NCI-H510A (cell line): Measurements from ENCODE around the gene EML1.
"Not testable (repeated sequence)": the region's sequence is repeated elsewhere in the genome, so short reads cannot be mapped to it uniquely, and the experiment has no call there.

Source experiments
- DNase-seq: peaks from one replicate; lab custom pipeline; 2025; lab: John Stamatoyannopoulos, UW

Gene EML1

GRCh38 chr14:99937475-99938244 lies 144.4 kb downstream of the EML1 start:
- no peak for DNase-seq

- no peak for DNase-seq
Observed at GRCh38 chr14:99938376-99938775, 145.2 kb downstream of the EML1 start.

- DNase-seq: no peak
Observed at GRCh38 chr14:99938896-99939295, 145.7 kb downstream of the EML1 start.

DNA sequence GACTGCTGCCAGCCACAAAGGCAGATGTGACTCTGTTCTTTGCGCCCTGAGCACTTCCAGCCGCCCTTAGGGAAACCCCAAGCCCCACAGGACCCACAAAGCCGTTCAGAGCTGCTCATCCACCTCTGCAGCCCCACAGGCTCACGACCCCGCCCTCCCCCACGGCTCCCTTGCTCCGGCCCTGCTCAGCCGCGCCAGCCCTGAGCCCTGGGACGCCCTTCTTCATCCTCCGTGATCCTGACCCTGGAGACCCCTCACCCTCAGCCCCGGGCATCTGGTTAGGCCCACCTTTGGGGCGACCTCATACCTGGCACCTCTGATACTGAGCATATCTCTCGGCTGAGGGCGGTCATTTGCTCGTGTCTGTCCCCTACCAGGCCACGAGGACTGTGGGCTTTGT lies 146.2 kb downstream of the EML1 start:
- no peak for DNase-seq

GRCh38 chr14:99940064-99940463 lies 146.9 kb downstream of the EML1 start:
- no peak for DNase-seq

DNA sequence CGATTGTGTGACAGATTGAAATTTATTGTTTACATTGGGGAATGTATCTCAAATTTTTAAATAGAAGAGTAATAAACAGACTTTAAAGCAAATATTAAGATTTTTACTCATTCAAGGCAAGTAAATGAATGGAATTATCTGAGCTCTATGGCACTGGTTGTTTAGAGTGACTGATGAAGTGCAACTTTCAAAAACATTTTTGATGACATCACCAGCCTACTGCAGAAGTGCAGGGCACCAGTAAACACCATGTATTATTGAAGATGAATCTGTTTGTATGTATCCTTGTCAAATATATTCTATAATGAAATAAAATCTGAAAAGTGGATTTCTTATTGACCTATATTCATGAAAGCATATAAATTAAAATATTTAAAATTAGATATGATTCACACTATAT lies 148.0 kb downstream of the EML1 start:
- no peak for DNase-seq

- no peak for DNase-seq
Observed at GRCh38 chr14:99943620-99944019, 150.4 kb downstream of the EML1 start.

GRCh38 chr14:99944241-99944651 lies 151.0 kb downstream of the EML1 start:
- no peak for DNase-seq

- no peak for DNase-seq
Observed at GRCh38 chr14:99945732-99946651, 152.8 kb downstream of the EML1 start.

GRCh38 chr14:99946652-99947489 lies 153.7 kb downstream of the EML1 start:
- no peak for DNase-seq

GRCh38 chr14:99947695-99948094 lies 154.5 kb downstream of the EML1 start:
- DNase-seq: no peak

DNA sequence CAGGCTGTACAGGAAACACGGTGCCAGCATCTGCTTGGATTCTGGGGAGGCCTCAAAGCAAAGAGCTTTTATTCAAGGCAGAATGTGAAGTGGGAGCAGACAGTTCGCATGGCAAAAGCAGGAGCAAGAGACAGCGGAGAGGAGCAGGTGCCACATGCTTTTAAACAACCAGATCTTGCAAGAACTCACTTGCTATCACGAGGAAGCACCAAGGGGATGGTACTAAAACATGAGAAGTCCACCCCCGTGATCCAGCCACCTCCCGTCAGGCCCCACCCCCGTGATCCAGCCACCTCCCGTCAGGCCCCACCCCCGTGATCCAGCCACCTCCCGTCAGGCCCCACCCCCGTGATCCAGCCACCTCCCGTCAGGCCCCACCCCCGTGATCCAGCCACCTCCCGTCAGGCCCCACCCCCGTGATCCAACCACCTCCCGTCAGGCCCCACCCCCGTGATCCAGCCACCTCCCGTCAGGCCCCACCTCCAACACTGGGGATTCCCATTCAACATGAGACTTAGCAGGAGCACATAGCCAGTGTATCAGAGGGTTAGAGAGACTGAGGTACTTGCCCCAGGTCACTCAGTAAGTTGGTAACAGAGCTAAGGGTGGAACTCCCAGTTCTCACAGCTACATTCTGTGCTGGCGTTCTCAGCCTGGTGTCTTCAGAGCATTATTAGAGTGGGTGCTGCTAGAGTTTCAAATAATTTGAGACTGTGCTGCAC lies 156.0 kb downstream of the EML1 start:
- not testable (repeated sequence) for DNase-seq

DNA sequence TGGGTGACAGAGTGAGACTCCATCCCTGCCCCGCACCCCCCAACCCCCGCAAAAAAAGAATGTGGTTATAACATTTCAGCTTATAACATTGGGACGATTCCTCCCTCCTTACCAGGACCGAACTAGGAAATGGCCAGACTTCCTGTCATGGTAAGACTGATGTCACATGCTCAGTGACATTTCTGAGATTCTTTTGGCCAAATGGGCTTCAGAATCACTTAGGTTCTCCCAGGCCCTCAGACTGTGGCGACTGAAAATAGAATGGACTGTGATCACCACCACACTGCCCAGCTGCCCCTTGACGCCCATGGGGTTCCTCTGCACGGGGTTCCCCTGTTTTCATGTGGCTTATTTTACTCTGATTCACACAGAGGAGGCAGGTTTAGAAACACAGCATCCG lies 157.0 kb downstream of the EML1 start:
- no peak for DNase-seq

DNA sequence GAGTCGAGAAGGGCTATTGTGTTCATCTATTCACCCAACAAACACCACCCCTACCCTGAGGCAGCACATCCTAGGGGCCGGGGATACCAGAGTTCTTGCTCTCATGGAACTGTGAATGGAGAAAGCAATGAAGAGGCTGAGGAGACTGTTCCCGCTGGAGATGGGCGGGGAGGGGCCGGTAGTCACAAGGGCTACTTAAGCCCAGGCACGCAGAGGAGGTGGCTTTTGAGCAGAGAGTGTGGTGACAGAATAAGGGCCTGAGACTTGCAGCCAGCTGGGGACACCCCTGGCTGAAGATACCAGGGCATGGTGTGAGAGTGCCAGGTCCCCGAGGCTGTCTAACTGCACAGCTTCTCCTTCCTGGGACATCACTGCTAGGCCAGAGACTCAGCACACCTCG lies 157.9 kb downstream of the EML1 start:
- DNase-seq: no peak

DNA sequence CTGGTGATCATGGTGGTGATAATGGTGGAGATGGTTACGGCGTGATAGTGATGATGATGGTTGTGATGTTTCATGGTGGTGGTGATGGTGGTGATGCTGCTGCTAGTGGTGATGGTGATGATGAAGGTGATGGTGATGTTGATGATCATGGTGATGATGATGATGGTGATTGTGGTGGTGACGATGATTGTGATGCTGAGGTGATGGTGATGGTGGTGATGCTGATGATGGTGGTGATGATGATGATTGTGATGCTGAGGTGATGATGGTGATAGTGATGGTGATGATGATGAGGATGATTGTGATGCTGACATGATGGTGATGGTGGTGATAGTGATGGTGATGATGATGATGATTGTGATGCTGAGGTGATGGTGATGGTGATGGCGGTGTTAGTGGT lies 158.8 kb downstream of the EML1 start:
- DNase-seq: no peak

DNA sequence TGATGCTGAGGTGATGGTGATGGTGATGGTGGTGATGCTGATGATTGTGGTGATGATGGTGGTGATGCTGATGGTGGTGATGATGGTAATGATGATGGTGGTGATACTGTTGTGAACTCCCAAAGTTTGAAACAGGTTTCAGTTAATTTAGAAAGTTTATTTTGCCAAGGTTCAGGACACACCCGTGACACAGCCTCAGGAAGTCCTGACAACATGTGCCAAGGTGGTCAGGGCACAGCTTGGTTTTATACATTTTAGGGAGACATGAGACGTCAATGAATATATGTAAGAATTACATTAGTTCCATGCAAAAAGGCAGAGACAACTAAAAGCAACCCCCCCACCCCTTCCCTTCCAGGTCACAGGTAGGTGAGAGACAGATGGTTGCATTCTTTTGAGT lies 159.2 kb downstream of the EML1 start:
- no peak for DNase-seq

DNA sequence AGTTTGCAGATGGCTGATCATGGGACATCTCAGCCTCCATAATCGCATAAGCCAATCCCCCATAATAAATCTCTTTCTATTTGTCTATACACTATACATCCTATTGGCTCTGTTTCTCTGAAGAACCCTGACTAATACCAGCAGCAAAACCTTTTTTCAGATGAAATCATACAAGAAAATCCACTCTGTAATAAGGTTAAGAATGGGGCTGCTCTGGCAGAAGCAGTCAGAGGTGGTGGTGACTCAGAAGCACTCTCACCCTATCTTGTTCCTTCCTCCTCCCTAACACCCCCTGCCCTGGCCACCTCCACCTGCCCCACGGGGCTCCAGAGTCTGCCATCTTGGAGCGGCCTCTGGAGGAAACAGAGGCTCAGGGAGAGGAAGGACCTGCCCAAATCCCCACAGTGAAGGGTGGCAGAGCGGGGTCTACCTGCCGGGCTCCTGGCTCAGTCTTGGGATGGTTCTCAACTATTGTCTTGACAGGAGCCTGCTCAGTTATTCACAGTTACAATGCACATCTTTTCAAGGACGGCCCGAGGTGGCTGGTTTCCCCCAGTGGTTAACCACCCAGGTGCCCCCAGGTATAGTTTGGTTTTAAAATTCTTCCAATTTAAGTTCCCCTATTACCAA lies 162.7 kb downstream of the EML1 start:
- DNase-seq: no peak

DNA sequence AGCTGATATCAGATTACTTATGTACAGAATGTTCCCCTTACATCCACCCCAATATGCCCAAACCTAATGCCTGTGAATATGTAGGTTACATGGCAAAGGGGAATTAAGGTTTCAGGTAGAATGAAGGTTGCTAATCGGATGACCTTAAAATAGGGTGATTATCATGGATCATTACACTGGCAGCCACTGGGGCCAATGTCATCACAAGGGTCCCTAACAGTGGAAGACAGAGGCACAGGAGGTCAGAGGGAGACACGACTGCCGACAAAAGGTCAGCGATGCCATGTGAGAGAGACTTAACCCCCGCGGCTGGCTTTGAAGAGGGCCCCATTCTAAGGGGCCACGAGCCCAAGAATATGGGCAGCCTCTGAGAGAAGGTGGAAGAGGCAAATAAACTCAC lies 165.2 kb downstream of the EML1 start:
- no peak for DNase-seq

DNA sequence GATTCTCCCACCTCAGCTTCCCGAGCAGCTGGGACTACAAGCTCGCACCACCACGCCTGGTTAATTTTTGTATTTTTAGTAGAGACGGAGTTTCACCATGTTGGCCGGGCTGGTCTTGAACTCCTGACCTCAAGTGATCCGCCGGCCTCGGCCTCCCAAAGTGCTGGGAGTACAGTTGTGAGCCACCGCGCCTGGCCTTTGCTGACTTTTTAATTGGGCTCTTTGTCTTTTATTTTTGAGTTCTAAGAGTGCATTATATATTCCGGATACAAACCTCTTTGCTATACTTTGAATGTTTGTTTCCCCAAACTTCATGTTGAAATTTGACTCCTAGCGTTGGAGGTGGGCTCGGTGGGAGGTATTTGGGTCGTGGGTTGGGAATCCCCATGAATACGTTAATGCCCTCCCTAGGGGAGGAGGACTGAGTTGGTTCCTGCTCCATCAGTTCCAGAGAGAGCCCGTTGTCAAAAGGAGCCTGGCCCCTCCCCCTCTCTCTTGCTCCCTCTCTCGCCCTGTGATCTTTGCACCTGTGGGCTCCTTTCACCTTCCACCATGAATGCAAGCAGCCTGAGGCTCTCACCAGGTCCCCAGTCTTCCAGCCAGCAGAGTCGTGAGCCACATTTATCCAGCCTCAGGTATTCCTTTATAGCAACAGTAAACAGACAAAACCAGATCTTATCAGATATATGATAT lies 168.8 kb downstream of the EML1 start:
- DNase-seq: no peak

- no peak for DNase-seq
Observed at GRCh38 chr14:99964979-99965378, 171.8 kb downstream of the EML1 start.
